SK-N-MC (cell line): ENCODE results near the gene STAG1.

ENCODE experiments used
- EZH2 ChIP-seq: fragments of 200-600 bp; sonication (generic); IDR thresholded peaks from one replicate; pipeline ENCODE4 v1.6.1; 2017; ENCODE audit warnings: antibody characterized with exemption
- POLR2AphosphoS5 ChIP-seq: IDR thresholded peaks from 2 replicates; pipeline ENCODE4 v1.6.1; 2012; ENCODE audit warnings: mild to moderate bottlenecking, low read depth, low read length, borderline replicate concordance

GRCh38 chr3:136390574-136390973 lies 361.6 kb downstream of the STAG1 start:
- TF ChIP-seq POLR2AphosphoS5 (no peak), EZH2 (no peak)
